Uterus (tissue), 4 donors: ENCODE data around the gene CHRNA4. TPM values are rescaled to one million over a fixed set of nuclear protein-coding genes. Genes with fewer than 3 reads are reported as not detected.

Source experiments
- DNase-seq, 2 donors: peaks; one replicate each; pipeline ENCODE4 v3.0.0-alpha.2; 2019 to 2020
- H3K27ac ChIP-seq, 2 donors: fragments of 200-600 bp; sonication (generic); 1 replicate in 1 of 2; 2 replicates in 1 of 2; pipeline ENCODE4 v1.5.1; 2016 to 2018
- H3K27me3 ChIP-seq, 2 donors: fragments of 200-600 bp; sonication (generic); one replicate each; pipeline ENCODE4 v1.5.1; 2018 to 2019; ENCODE audit warnings: control low read depth in 1 of 2
- H3K36me3 ChIP-seq, 2 donors: fragments of 200-600 bp; sonication (generic); one replicate each; pipeline ENCODE4 v1.5.1; 2019; ENCODE audit warnings: control low read depth in 1 of 2
- H3K4me1 ChIP-seq, 2 donors: fragments of 200-600 bp; sonication (generic); one replicate each; pipeline ENCODE4 v1.5.1; 2018 to 2019; ENCODE audit warnings: control low read depth in 1 of 2
- H3K4me3 ChIP-seq, 2 donors: fragments of 200-600 bp; sonication (generic); 1 replicate in 1 of 2; 2 replicates in 1 of 2; pipeline ENCODE4 v1.5.1; 2018 to 2019; ENCODE audit warnings: mild to moderate bottlenecking in 1 of 2
- H3K9me3 ChIP-seq, 2 donors: fragments of 200-600 bp; sonication (generic); one replicate each; pipeline ENCODE4 v1.5.1; 2019; ENCODE audit warnings: control low read depth in 1 of 2
- CTCF ChIP-seq, 4 experiments: fragments of 200-600 bp in 2 of 4; fragments of 450-650 bp in 2 of 4; sonication (generic) in 2 of 4; IDR thresholded peaks; one replicate each; pipeline ENCODE4 v1.5.1; 2016 to 2019; ENCODE audit warnings: antibody characterized with exemption in 4 of 4, mild to moderate bottlenecking in 2 of 4, moderate library complexity in 1 of 4
- POLR2A ChIP-seq, 2 donors: fragments of 450-650 bp; IDR thresholded peaks; one replicate each; pipeline ENCODE4 v1.6.1; 2016; ENCODE audit warnings: antibody characterized with exemption in 2 of 2, mild to moderate bottlenecking in 1 of 2, moderate library complexity in 1 of 2
- intact Hi-C: fragments of 100-400 bp; cut with DNase I; formaldehyde crosslinking; loops from one replicate; pipeline ENCODE4 v1.15.1; 2023; ENCODE audit warnings: low total_unique reads
- total RNA-seq, 4 donors: library from RNA; depleted of rRNA in 3 of 4; stranded (reverse); fragments of >200 nt in 3 of 4; gene quantifications; one replicate each; pipeline versions ENCODE4 v1.1.0 to v1.2.4, GENCODE V29; 2014 to 2023
- donor health status: DM: yes; HTN: yes; CAD: no.

The CHRNA4 gene
- total RNA-seq, 4 donors from 2014 or later, result 0.21 to 1.5 TPM; not detected in 2

GRCh38 chr20:63320041-63320511 lies 41.1 kb downstream of the CHRNA4 start:
- no peaks in the 10 kb centered on the region for H3K9me3 ChIP-seq
- no peaks in the 10 kb centered on the region for H3K36me3 ChIP-seq
- TF ChIP-seq CTCF (IDR thresholded peaks at IDR 0.05), result no peak
- TF ChIP-seq POLR2A (IDR thresholded peaks at IDR 0.05), result no peak
- H3K27me3 ChIP-seq, result no peaks in the 10 kb centered on the region
- no peak overlapping the region for H3K27ac ChIP-seq
- no peak overlapping the region for H3K4me3 ChIP-seq
- H3K4me1 ChIP-seq, result no peaks in the 10 kb centered on the region
- DNase-seq, result no peak
- intact Hi-C loops, result no loop called here

DNA sequence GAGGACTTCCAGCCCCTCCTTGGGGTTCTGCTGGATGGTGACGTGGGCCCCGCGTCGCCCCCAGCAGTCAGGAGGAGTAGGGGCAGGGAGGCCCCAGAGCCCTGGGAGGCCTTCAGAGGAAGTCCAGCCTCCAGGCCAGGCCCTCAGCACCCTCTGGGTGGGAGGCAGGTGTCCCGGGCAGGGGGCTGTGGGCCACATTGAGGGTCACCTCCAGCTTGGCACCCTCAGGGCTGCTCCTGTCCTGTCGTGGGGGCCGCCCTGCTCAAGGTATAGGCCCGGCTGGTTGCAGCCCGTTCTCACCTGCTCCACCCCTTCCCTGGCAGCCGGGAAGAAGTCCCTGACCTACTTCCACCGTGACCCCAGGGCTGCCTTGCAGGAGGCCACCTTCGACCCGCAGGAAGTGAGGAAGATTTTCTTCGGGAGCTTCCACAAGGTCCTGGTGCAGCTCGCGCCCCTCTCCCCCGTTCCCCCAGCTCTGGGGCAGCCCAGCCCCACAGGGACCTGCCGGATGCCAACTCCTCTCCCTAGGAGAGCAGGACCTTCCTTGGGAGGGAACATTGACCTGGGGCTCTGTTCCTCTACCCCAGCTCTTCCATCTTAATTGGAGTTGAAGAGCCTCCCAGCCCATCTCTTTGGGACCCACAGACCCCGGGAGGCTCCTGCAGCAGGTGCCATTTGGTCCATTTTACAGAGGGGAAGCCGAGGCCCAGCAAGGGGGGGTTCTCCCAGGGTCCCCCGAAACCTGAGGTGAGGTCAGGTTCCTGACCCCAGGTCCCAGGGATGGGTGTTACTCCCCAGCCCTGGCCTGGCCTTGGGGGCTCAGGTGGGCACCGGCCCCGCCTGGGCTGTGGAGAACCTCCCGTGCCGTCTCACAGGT lies 41.7 kb downstream of the CHRNA4 start:
- Histone ChIP-seq H3K4me1 (no peaks in the 10 kb centered on the region), H3K4me3 (no peak overlapping the region), H3K27ac (no peak overlapping the region), H3K9me3 (no peaks in the 10 kb centered on the region), H3K27me3 (no peaks in the 10 kb centered on the region), H3K36me3 (no peaks in the 10 kb centered on the region)
- DNase-seq, result no peak
- TF ChIP-seq POLR2A (IDR thresholded peaks at IDR 0.05) (no peak), CTCF (IDR thresholded peaks at IDR 0.05) (no peak)
- intact Hi-C loops, result no loop called here

GRCh38 chr20:63318391-63319163 lies 42.6 kb downstream of the CHRNA4 start:
- DNase-seq, result no peak
- H3K4me3 ChIP-seq, result no peak overlapping the region
- H3K27ac ChIP-seq, result no peak overlapping the region
- no peaks in the 10 kb centered on the region for H3K27me3 ChIP-seq
- no peaks in the 10 kb centered on the region for H3K36me3 ChIP-seq
- H3K9me3 ChIP-seq, result no peaks in the 10 kb centered on the region
- H3K4me1 ChIP-seq, result no peaks in the 10 kb centered on the region
- no peak for TF ChIP-seq CTCF (IDR thresholded peaks at IDR 0.05)
- no peak for TF ChIP-seq POLR2A (IDR thresholded peaks at IDR 0.05)
- intact Hi-C loops, result no loop called here

GRCh38 chr20:63317601-63318291 lies 43.4 kb downstream of the CHRNA4 start:
- no peaks in the 10 kb centered on the region for H3K4me1 ChIP-seq
- TF ChIP-seq POLR2A (IDR thresholded peaks at IDR 0.05) (no peak), CTCF (IDR thresholded peaks at IDR 0.05) (no peak)
- no peak overlapping the region for H3K27ac ChIP-seq
- no peaks in the 10 kb centered on the region for H3K36me3 ChIP-seq
- H3K4me3 ChIP-seq, result no peak overlapping the region
- H3K27me3 ChIP-seq, result no peaks in the 10 kb centered on the region
- intact Hi-C loops, result no loop called here
- DNase-seq, result no peak
- H3K9me3 ChIP-seq, result no peaks in the 10 kb centered on the region
